ENCODE measurements around the gene STAB2.
"Not testable (repeated sequence)": the region's sequence is repeated elsewhere in the genome, so short reads cannot be mapped to it uniquely, and the experiment has no call there.

Gene STAB2

DNA sequence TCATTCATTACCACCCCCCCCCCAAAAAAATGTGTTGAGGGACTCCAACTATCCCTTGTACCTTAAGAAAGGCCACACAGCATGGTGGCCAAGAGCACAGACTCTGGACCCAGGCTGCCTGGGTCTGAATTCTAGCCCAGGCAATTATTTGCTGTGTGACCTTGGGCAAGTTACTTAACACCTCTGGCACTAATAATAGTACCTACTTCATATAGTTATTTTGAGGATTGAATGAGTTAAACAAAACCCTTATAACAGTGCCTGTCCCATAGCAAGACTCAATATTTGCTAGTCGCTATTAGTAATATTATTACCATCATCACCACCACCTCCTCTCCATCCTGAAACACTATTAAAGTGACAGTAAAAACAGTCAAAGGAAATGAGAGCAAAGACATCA lies 216.8 kb downstream of the STAB2 start:
- Histone ChIP-seq H3K36me3 (ENCODE audit: insufficient read depth, low read length) (peaks cover 26% of the 10 kb centered on the region), H3K4me1 (ENCODE audit: control insufficient read depth, insufficient read depth, low read length) (peaks cover 67% of the 10 kb centered on the region), H3K9me3 (replicated peaks; ENCODE audit: low read length) (no peaks in the 10 kb centered on the region), H3K4me2 (ENCODE audit: low read length) (no peak overlapping the region), H3K9ac (ENCODE audit: low read depth, low read length) (no peak overlapping the region), H3K4me3 (ENCODE audit: low read length) (no peak overlapping the region), H3K27me3 (ENCODE audit: control insufficient read depth, insufficient read depth, low read length) (no peaks in the 10 kb centered on the region)

- H3K4me2 ChIP-seq (ENCODE audit: low read length), result peak overlapping the region; percentile 83
- H3K4me1 ChIP-seq (ENCODE audit: control insufficient read depth, insufficient read depth, low read length), result peaks cover 55% of the 10 kb centered on the region
- no peaks in the 10 kb centered on the region for H3K27me3 ChIP-seq (ENCODE audit: control insufficient read depth, insufficient read depth, low read length)
- H3K9ac ChIP-seq (ENCODE audit: low read depth, low read length), result no peak overlapping the region
- no peaks in the 10 kb centered on the region for H3K9me3 ChIP-seq (replicated peaks; ENCODE audit: low read length)
- peak overlapping the region; percentile 17 for H3K4me3 ChIP-seq (ENCODE audit: low read length)
- H3K36me3 ChIP-seq (ENCODE audit: insufficient read depth, low read length), result peaks cover 43% of the 10 kb centered on the region
Measured at GRCh38 chr12:103805655-103806360, 218.7 kb downstream of the STAB2 start.

GRCh38 chr12:103806803-103807202 lies 219.7 kb downstream of the STAB2 start:
- no peak overlapping the region for H3K9ac ChIP-seq (ENCODE audit: low read depth, low read length)
- H3K27me3 ChIP-seq (ENCODE audit: control insufficient read depth, insufficient read depth, low read length), result no peaks in the 10 kb centered on the region
- no peaks in the 10 kb centered on the region for H3K9me3 ChIP-seq (replicated peaks; ENCODE audit: low read length)
- H3K4me3 ChIP-seq (ENCODE audit: low read length), result no peak overlapping the region
- peaks cover 42% of the 10 kb centered on the region for H3K36me3 ChIP-seq (ENCODE audit: insufficient read depth, low read length)
- peak overlapping the region; percentile 39 for H3K4me2 ChIP-seq (ENCODE audit: low read length)
- peaks cover 49% of the 10 kb centered on the region for H3K4me1 ChIP-seq (ENCODE audit: control insufficient read depth, insufficient read depth, low read length)

DNA sequence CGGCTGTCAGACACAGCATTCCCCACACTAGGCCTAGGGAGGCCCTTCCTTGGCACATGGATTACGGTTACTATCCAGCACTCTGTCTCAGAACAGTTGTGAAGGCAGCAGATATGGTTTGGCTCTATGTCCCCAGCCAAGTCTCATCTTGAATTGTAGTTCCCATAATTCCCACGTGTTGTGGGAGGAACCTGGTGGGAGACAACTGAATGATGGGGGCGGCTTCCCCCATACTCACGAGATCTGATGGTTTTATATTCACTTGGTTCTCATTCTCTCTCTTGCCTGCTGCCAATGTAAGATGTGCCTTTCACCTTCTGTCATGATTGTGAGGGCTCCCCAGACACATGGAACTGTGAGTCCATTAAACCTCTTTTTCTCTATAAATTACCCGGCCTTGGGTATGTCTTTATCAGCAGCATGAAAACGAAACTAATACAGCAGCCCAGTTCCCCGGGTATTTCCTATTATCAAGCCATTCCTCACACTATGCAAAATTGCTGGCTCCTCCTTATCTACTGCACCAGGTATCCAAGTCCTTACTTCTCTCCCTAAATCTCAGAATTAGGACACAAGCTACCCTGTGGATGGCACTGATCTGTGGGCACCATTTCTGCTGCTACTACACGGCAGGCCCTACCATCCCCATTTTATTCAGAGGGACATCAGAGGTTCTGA lies 220.6 kb downstream of the STAB2 start:
- H3K4me3 ChIP-seq (ENCODE audit: low read length), result no peak overlapping the region
- no peak overlapping the region for H3K4me2 ChIP-seq (ENCODE audit: low read length)
- no peaks in the 10 kb centered on the region for H3K9me3 ChIP-seq (replicated peaks; ENCODE audit: low read length)
- peaks cover 40% of the 10 kb centered on the region for H3K4me1 ChIP-seq (ENCODE audit: control insufficient read depth, insufficient read depth, low read length)
- H3K9ac ChIP-seq (ENCODE audit: low read depth, low read length), result no peak overlapping the region
- H3K36me3 ChIP-seq (ENCODE audit: insufficient read depth, low read length), result peaks cover 44% of the 10 kb centered on the region
- H3K27me3 ChIP-seq (ENCODE audit: control insufficient read depth, insufficient read depth, low read length), result no peaks in the 10 kb centered on the region

DNA sequence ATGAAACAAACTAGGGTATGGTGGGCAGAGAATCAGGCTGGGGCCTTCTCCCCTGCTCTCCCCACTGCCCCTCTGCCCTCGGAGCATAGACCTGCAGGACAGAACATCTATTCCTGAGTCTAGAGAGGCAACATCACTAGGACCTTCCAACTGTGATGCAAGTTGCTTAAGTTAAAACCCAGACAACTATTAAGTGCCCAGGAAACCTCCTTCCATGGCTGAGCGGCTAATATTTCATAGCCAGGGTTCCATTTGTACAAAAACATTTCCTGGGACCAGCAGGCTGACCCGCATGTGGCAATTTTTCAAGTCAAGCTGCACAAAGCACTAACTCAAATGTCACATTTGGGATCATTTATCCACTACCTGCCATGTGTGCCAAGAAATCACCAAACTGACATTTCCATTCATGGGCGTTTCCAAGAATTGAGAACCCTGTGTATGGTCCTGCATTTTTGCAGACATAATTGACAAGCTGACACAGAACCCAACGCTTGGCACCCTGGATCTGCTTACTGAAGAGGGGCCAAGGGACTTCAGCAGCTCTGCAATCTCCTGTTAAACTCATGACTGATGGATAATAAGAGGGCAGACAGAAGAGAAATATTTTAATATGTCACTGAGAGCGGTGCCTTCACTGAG lies 221.3 kb downstream of the STAB2 start:
- H3K4me1 ChIP-seq (ENCODE audit: control insufficient read depth, insufficient read depth, low read length), result peaks cover 37% of the 10 kb centered on the region
- no peak overlapping the region for H3K4me3 ChIP-seq (ENCODE audit: low read length)
- H3K9ac ChIP-seq (ENCODE audit: low read depth, low read length), result no peak overlapping the region
- no peaks in the 10 kb centered on the region for H3K9me3 ChIP-seq (replicated peaks; ENCODE audit: low read length)
- no peak overlapping the region for H3K4me2 ChIP-seq (ENCODE audit: low read length)
- no peaks in the 10 kb centered on the region for H3K27me3 ChIP-seq (ENCODE audit: control insufficient read depth, insufficient read depth, low read length)
- H3K36me3 ChIP-seq (ENCODE audit: insufficient read depth, low read length), result peaks cover 48% of the 10 kb centered on the region

- no peak overlapping the region for H3K4me2 ChIP-seq (ENCODE audit: low read length)
- H3K4me1 ChIP-seq (ENCODE audit: control insufficient read depth, insufficient read depth, low read length), result peaks cover 34% of the 10 kb centered on the region
- peaks cover 56% of the 10 kb centered on the region for H3K36me3 ChIP-seq (ENCODE audit: insufficient read depth, low read length)
- H3K4me3 ChIP-seq (ENCODE audit: low read length), result no peak overlapping the region
- H3K27me3 ChIP-seq (ENCODE audit: control insufficient read depth, insufficient read depth, low read length), result no peaks in the 10 kb centered on the region
- H3K9me3 ChIP-seq (replicated peaks; ENCODE audit: low read length), result no peaks in the 10 kb centered on the region
- H3K9ac ChIP-seq (ENCODE audit: low read depth, low read length), result no peak overlapping the region
Measured at GRCh38 chr12:103809154-103809553, 222.1 kb downstream of the STAB2 start.

- Histone ChIP-seq H3K36me3 (ENCODE audit: insufficient read depth, low read length) (peaks cover 57% of the 10 kb centered on the region), H3K4me1 (ENCODE audit: control insufficient read depth, insufficient read depth, low read length) (peaks cover 34% of the 10 kb centered on the region)
- H3K27me3 ChIP-seq (ENCODE audit: control insufficient read depth, insufficient read depth, low read length); H3K9me3 ChIP-seq (replicated peaks; ENCODE audit: low read length); H3K9ac ChIP-seq (ENCODE audit: low read depth, low read length); H3K4me3 ChIP-seq (ENCODE audit: low read length); H3K4me2 ChIP-seq (ENCODE audit: low read length): not testable (repeated sequence)
Measured at GRCh38 chr12:103809639-103810038, 222.6 kb downstream of the STAB2 start.

DNA sequence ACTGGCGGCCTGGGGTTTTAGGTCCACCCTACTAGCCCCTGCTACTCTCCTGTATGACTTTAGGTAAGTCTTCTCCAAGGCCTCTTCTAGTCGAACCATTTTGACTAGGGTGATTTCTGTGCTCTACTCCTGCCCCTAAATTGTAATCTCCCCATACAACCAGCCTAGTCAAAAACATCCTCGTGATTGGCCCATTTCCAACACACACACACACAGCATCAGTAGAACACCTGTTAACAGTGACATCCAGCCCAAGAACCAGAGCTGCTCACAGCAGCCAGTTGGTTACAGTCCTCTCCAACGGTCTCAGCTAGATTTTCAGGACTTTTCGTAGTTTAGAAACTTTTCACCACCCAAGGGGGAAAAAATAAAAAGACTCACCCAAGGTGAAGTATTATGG lies 223.0 kb downstream of the STAB2 start:
- Histone ChIP-seq H3K4me3 (ENCODE audit: low read length) (no peak overlapping the region), H3K9ac (ENCODE audit: low read depth, low read length) (no peak overlapping the region), H3K4me2 (ENCODE audit: low read length) (no peak overlapping the region), H3K27me3 (ENCODE audit: control insufficient read depth, insufficient read depth, low read length) (no peaks in the 10 kb centered on the region), H3K9me3 (replicated peaks; ENCODE audit: low read length) (no peaks in the 10 kb centered on the region), H3K36me3 (ENCODE audit: insufficient read depth, low read length) (peaks cover 57% of the 10 kb centered on the region), H3K4me1 (ENCODE audit: control insufficient read depth, insufficient read depth, low read length) (peaks cover 32% of the 10 kb centered on the region)

GRCh38 chr12:103811791-103812190 lies 224.7 kb downstream of the STAB2 start:
- Histone ChIP-seq H3K4me2 (ENCODE audit: low read length) (no peak overlapping the region), H3K4me1 (ENCODE audit: control insufficient read depth, insufficient read depth, low read length) (peaks cover 15% of the 10 kb centered on the region), H3K36me3 (ENCODE audit: insufficient read depth, low read length) (peaks cover 50% of the 10 kb centered on the region), H3K27me3 (ENCODE audit: control insufficient read depth, insufficient read depth, low read length) (no peaks in the 10 kb centered on the region), H3K9me3 (replicated peaks; ENCODE audit: low read length) (no peaks in the 10 kb centered on the region), H3K4me3 (ENCODE audit: low read length) (no peak overlapping the region), H3K9ac (ENCODE audit: low read depth, low read length) (no peak overlapping the region)

DNA sequence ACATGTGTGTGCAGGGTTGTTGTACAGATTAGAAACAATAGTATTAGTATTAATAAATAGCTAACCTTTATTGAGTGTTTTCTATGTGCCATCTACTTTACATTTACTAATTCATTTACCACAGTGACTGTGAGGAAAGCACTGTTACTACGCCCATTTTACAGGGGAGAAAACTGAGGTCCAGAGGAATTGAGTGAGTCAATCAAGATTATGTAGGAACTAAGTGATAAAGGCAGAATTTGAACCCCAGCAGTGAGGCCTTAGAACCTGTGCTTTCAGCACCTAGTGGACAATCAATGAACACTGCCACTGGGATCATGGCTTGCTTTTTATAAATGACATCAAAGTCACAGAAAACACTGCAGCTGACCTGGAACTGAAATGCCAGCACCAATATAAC lies 225.7 kb downstream of the STAB2 start:
- Histone ChIP-seq H3K36me3 (ENCODE audit: insufficient read depth, low read length) (peaks cover 46% of the 10 kb centered on the region), H3K4me1 (ENCODE audit: control insufficient read depth, insufficient read depth, low read length) (peaks cover 6% of the 10 kb centered on the region), H3K9me3 (replicated peaks; ENCODE audit: low read length) (no peaks in the 10 kb centered on the region), H3K9ac (ENCODE audit: low read depth, low read length) (no peak overlapping the region), H3K27me3 (ENCODE audit: control insufficient read depth, insufficient read depth, low read length) (no peaks in the 10 kb centered on the region), H3K4me3 (ENCODE audit: low read length) (no peak overlapping the region), H3K4me2 (ENCODE audit: low read length) (no peak overlapping the region)

- H3K4me2 ChIP-seq (ENCODE audit: low read length), result no peak overlapping the region
- no peak overlapping the region for H3K9ac ChIP-seq (ENCODE audit: low read depth, low read length)
- peaks cover 42% of the 10 kb centered on the region for H3K36me3 ChIP-seq (ENCODE audit: insufficient read depth, low read length)
- H3K4me1 ChIP-seq (ENCODE audit: control insufficient read depth, insufficient read depth, low read length), result peaks cover 6% of the 10 kb centered on the region
- no peaks in the 10 kb centered on the region for H3K9me3 ChIP-seq (replicated peaks; ENCODE audit: low read length)
- H3K27me3 ChIP-seq (ENCODE audit: control insufficient read depth, insufficient read depth, low read length), result no peaks in the 10 kb centered on the region
- H3K4me3 ChIP-seq (ENCODE audit: low read length), result no peak overlapping the region
Measured at GRCh38 chr12:103813426-103813825, 226.4 kb downstream of the STAB2 start.

Data from skeletal muscle satellite cell (primary cell).